KMS-11 (cell line): Measurements from ENCODE around the gene TCF12.

Experiments used
- H2AFZ ChIP-seq: fragments of 200-600 bp; sonication (generic); 2 replicates; pipeline ENCODE4 v1.6.1; 2016; ENCODE audit warnings: antibody characterized with exemption, mixed run types, low read depth
- H3K27ac ChIP-seq: fragments of 200-600 bp; sonication (generic); 2 replicates; pipeline ENCODE4 v1.6.1; 2016; ENCODE audit warnings: mild to moderate bottlenecking, mixed run types
- H3K27me3 ChIP-seq: fragments of 200-600 bp; sonication (generic); 2 replicates; pipeline ENCODE4 v1.6.1; 2017; ENCODE audit warnings: mild to moderate bottlenecking, low read depth, mixed run types, moderate library complexity; ENCODE audit not compliant: insufficient read depth
- H3K36me3 ChIP-seq: fragments of 200-600 bp; sonication (generic); 2 replicates; pipeline ENCODE4 v1.6.1; 2017; ENCODE audit warnings: mild to moderate bottlenecking, mixed run types; ENCODE audit not compliant: insufficient read depth
- H3K4me1 ChIP-seq: fragments of 200-600 bp; sonication (generic); 2 replicates; pipeline ENCODE4 v1.6.1; 2016; ENCODE audit warnings: mild to moderate bottlenecking, low read depth, mixed run types; ENCODE audit not compliant: poor library complexity, severe bottlenecking
- H3K4me2 ChIP-seq: fragments of 200-600 bp; sonication (generic); 2 replicates; pipeline ENCODE4 v1.7.0; 2016; ENCODE audit warnings: mild to moderate bottlenecking, mixed run types
- H3K4me3 ChIP-seq: fragments of 200-600 bp; sonication (generic); IDR thresholded peaks from 2 replicates; pipeline ENCODE4 v1.6.1; 2017; ENCODE audit warnings: low read depth, low read length, mixed read lengths; ENCODE audit not compliant: insufficient read depth
- H3K79me2 ChIP-seq: fragments of 200-600 bp; sonication (generic); 2 replicates; pipeline ENCODE4 v1.6.1; 2016; ENCODE audit warnings: low read depth, mixed run types; ENCODE audit not compliant: insufficient read depth
- H3K9ac ChIP-seq: fragments of 200-600 bp; sonication (generic); 2 replicates; pipeline ENCODE4 v1.6.1; 2016; ENCODE audit warnings: mild to moderate bottlenecking, mixed run types
- H4K20me1 ChIP-seq: fragments of 200-600 bp; sonication (generic); 2 replicates; pipeline ENCODE4 v1.6.1; 2016; ENCODE audit warnings: mild to moderate bottlenecking, mixed run types; ENCODE audit not compliant: insufficient read depth
- TF ChIP-seq, protein P1 (sequence below): fragments of 200-600 bp; sonication (generic); conservative IDR thresholded peaks from 2 replicates; pipeline ENCODE4 v1.6.1; 2017; ENCODE audit warnings: low read depth, mild to moderate bottlenecking, antibody characterized with exemption, low read length, moderate library complexity, mixed read lengths

The TCF12 gene

DNA sequence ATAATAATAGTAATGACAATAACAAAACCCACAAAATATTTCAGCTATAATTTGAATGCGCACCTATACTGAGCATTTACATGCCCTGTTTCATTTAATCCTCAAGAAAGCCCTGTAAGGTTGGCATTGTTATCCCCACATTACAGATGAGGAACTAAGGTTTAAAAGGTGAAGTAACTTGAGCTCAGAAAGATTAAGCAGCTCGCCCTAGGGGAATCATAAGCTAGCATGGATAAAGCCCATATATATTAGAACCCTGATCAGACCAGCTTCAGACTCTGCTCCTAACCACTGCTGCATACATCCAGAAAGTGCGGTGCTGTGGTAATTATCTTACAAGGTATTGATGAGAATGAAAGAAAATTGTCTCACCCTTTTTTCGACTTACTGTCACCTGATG lies 316.7 kb downstream of the TCF12 start:
- Histone ChIP-seq H3K27me3 (no peaks in the 10 kb centered on the region), H3K4me3 (no peak overlapping the region), H4K20me1 (no peaks in the 10 kb centered on the region), H3K4me2 (no peak overlapping the region), H3K79me2 (no peaks in the 10 kb centered on the region), H2AFZ (no peak overlapping the region), H3K9ac (no peak overlapping the region), H3K27ac (no peak overlapping the region), H3K4me1 (no peaks in the 10 kb centered on the region), H3K36me3 (no peaks in the 10 kb centered on the region)
- TF ChIP-seq, protein P1, sequence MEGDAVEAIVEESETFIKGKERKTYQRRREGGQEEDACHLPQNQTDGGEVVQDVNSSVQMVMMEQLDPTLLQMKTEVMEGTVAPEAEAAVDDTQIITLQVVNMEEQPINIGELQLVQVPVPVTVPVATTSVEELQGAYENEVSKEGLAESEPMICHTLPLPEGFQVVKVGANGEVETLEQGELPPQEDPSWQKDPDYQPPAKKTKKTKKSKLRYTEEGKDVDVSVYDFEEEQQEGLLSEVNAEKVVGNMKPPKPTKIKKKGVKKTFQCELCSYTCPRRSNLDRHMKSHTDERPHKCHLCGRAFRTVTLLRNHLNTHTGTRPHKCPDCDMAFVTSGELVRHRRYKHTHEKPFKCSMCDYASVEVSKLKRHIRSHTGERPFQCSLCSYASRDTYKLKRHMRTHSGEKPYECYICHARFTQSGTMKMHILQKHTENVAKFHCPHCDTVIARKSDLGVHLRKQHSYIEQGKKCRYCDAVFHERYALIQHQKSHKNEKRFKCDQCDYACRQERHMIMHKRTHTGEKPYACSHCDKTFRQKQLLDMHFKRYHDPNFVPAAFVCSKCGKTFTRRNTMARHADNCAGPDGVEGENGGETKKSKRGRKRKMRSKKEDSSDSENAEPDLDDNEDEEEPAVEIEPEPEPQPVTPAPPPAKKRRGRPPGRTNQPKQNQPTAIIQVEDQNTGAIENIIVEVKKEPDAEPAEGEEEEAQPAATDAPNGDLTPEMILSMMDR: no peak

DNA sequence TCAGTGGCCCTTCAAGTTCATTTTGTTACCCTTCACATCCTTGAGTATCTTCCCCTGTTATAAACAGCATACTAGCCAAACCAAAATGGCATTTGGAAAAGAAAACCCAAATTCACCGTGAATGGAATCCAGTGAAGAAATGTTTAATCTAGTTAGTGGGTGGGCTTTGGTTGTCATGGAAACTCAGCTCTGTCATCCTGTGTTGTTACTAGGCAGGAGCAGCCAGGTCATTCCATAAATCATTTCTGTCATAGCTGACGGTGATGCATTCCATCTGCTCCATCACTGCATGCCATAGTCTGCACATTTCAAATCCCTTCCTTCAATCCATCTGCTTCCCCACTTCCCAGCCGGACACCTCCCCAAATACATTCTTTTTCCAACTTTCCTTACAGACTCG lies 317.4 kb downstream of the TCF12 start:
- H3K4me1 ChIP-seq: no peaks in the 10 kb centered on the region
- H2AFZ ChIP-seq: no peak overlapping the region
- H3K9ac ChIP-seq: no peak overlapping the region
- H3K4me3 ChIP-seq: no peak overlapping the region
- H3K27me3 ChIP-seq: no peaks in the 10 kb centered on the region
- H3K36me3 ChIP-seq: no peaks in the 10 kb centered on the region
- no peak overlapping the region for H3K4me2 ChIP-seq
- H3K79me2 ChIP-seq: no peaks in the 10 kb centered on the region
- H3K27ac ChIP-seq: no peak overlapping the region
- TF ChIP-seq, protein P1: no peak
- no peaks in the 10 kb centered on the region for H4K20me1 ChIP-seq

DNA sequence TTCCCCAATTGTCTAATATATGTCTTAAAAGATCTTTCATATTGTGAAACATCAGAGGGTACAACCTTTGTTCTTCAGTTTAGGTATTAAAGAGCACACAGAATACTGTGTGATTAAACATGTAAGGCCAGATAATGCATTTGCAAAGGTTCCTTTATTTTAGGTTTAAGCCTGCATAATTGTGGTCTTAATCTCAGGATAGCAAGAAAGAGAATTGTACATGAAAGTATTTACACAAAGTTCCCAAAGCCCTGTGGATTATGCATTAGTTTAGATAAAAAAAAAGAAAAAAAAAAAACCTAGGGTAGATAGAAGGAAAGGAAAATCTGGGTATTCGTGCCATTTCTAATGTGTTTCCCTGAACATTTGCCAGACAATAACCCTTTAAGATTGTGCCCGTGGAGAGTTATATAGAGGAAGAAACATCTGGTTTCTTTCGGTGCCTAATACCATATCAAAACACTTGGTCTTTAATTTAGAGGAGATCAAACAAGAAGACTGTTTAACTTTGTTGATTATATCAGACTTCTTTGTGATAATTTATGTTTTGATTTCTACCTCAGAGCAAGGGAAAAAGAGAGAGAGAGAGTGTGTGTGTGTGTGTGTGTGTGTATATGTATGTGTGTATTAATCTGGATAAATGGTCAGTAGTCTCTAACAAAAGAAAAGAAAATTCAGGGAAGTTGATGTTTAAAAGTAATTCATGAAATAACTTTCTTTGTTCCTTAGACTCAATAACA lies 318.3 kb downstream of the TCF12 start:
- Histone ChIP-seq H2AFZ (no peak overlapping the region), H3K79me2 (no peaks in the 10 kb centered on the region), H4K20me1 (no peaks in the 10 kb centered on the region), H3K27me3 (no peaks in the 10 kb centered on the region), H3K4me2 (no peak overlapping the region), H3K27ac (no peak overlapping the region), H3K4me3 (no peak overlapping the region), H3K36me3 (no peaks in the 10 kb centered on the region), H3K4me1 (no peaks in the 10 kb centered on the region), H3K9ac (no peak overlapping the region)
- TF ChIP-seq, protein P1: no peak

DNA sequence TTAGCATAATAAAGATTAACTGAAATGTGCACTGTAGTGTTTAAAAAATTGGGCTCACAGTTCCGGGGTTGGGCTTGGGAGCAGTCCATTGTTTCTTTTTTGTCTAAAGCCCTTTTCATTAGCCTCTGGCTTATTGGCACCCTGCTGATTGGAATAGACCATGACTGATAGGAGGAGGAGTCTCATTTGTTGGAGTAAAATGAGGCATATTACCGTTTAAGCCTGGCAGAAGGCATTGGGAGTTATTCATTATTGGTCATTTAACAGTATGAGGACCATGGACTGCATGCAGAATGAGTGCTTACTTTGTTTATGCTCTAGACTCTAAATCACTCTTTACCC lies 318.8 kb downstream of the TCF12 start:
- no peaks in the 10 kb centered on the region for H3K79me2 ChIP-seq
- TF ChIP-seq, protein P1: no peak
- no peaks in the 10 kb centered on the region for H3K27me3 ChIP-seq
- H3K4me3 ChIP-seq: no peak overlapping the region
- H3K4me2 ChIP-seq: no peak overlapping the region
- no peaks in the 10 kb centered on the region for H4K20me1 ChIP-seq
- no peaks in the 10 kb centered on the region for H3K4me1 ChIP-seq
- H3K36me3 ChIP-seq: no peaks in the 10 kb centered on the region
- no peak overlapping the region for H3K9ac ChIP-seq
- H3K27ac ChIP-seq: no peak overlapping the region
- no peak overlapping the region for H2AFZ ChIP-seq
